ENCODE measurements around the gene PAPSS1.

PAPSS1 gene

DNA sequence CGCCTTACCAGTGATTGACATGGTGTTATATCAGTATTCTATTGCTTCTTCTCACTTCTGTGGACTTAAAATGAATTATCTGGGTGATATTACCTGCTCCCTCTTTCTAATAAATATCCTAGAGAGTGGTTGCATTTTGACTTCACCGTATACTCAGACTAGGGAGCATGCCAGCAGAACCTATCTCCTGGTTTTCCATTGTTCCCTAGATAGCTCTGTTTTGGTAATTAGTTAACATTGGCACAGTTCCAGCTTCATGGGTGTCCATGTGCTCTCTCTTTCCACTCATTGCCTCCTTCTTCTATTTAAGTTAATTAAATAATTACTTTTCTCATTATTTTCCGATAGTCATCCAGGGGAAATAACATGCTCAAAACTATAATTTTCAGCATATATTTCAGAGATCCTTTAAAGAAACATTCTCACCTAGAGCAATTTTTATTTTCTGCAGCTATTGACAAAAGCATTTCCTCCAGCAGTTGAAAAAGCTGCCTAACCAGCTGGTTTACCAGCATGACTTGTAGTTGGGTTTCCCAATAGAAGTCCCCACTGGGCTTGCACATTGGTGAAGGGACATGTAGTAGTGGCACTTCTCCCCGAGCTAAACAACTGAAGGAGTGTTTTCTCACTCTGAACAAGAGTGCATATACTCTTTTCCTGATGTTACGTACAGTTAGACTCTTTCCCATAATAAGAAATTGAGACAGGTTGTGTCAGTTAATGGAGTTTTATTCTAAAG is 27.9 kb upstream of the PAPSS1 start:
- TF ChIP-seq CTCF (IDR thresholded peaks at IDR 0.05; ENCODE audit: low read depth, low read length, missing control alignments), result no peak
- DNase-seq (ENCODE audit: extremely low read depth, low read depth), result no peak
- H3K4me3 ChIP-seq (replicated peaks; ENCODE audit: low read depth, low read length), result no peak overlapping the region

- no peak for DNase-seq (ENCODE audit: extremely low read depth, low read depth)
- no peak overlapping the region for H3K4me3 ChIP-seq (replicated peaks; ENCODE audit: low read depth, low read length)
- no peak for TF ChIP-seq CTCF (IDR thresholded peaks at IDR 0.05; ENCODE audit: low read depth, low read length, missing control alignments)
These were observed 26.1 kb upstream of the PAPSS1 start for GRCh38 chr4:107746161-107746560.

GRCh38 chr4:107744532-107744931 is 24.5 kb upstream of the PAPSS1 start:
- TF ChIP-seq CTCF (IDR thresholded peaks at IDR 0.05; ENCODE audit: low read depth, low read length, missing control alignments), result no peak
- DNase-seq (ENCODE audit: extremely low read depth, low read depth), result no peak
- H3K4me3 ChIP-seq (replicated peaks; ENCODE audit: low read depth, low read length), result no peak overlapping the region

- DNase-seq (ENCODE audit: extremely low read depth, low read depth), result no peak
- no peak for TF ChIP-seq CTCF (IDR thresholded peaks at IDR 0.05; ENCODE audit: low read depth, low read length, missing control alignments)
- no peak overlapping the region for H3K4me3 ChIP-seq (replicated peaks; ENCODE audit: low read depth, low read length)
These were observed 23.5 kb upstream of the PAPSS1 start for GRCh38 chr4:107743532-107743931.

DNA sequence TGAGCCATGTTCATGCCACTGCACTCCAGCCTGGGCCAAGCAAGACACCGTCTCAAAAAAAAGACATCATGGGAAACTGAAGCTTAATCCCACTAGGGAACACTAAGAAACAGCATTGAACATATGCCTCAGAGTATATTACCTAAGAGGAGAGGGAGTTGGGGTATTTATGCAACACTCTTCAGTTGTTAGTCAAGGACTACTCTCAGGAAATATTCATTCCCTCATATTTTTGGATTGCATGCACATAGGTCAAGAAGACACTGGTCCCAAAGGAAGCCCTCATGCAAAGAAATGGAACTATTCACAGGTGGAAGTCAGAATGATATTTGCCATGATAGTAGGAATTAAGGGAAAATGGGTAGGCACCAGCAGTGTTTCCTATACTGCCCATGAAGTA is 22.8 kb upstream of the PAPSS1 start:
- no peak for TF ChIP-seq CTCF (IDR thresholded peaks at IDR 0.05; ENCODE audit: low read depth, low read length, missing control alignments)
- DNase-seq (ENCODE audit: extremely low read depth, low read depth), result no peak
- H3K4me3 ChIP-seq (replicated peaks; ENCODE audit: low read depth, low read length), result no peak overlapping the region

- no peak for TF ChIP-seq CTCF (IDR thresholded peaks at IDR 0.05; ENCODE audit: low read depth, low read length, missing control alignments)
- no peak overlapping the region for H3K4me3 ChIP-seq (replicated peaks; ENCODE audit: low read depth, low read length)
- no peak for DNase-seq (ENCODE audit: extremely low read depth, low read depth)
These were observed 22.2 kb upstream of the PAPSS1 start for GRCh38 chr4:107742196-107742595.
